Camera-type eye (tissue), 1 donor: ENCODE results near the gene TLCD1. TPM values are rescaled to one million over a fixed set of nuclear protein-coding genes. Genes with fewer than 3 reads are reported as not detected.

Experiments used
- total RNA-seq: library from RNA; depleted of rRNA; stranded (reverse); fragments of >200 nt; gene quantifications from one replicate; pipeline ENCODE4 v1.2.3, GENCODE V29; 2014

Gene TLCD1, protein sequence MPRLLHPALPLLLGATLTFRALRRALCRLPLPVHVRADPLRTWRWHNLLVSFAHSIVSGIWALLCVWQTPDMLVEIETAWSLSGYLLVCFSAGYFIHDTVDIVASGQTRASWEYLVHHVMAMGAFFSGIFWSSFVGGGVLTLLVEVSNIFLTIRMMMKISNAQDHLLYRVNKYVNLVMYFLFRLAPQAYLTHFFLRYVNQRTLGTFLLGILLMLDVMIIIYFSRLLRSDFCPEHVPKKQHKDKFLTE
- total RNA-seq = 1.1 TPM

GRCh38 chr17:28726226-28726626 lies at the start of gene TLCD1:
TSS of gene TLCD1 (minus strand) at chr17:28726233. CDS start at chr17:28726097, 136 bp downstream.

GRCh38 chr17:28743243-28744103 lies 17.4 kb upstream of the TLCD1 start, which contains the start of gene TRAF4:
TSS of gene TRAF4 (plus strand) at chr17:28744011. CDS start at chr17:28744113, 102 bp downstream.

DNA sequence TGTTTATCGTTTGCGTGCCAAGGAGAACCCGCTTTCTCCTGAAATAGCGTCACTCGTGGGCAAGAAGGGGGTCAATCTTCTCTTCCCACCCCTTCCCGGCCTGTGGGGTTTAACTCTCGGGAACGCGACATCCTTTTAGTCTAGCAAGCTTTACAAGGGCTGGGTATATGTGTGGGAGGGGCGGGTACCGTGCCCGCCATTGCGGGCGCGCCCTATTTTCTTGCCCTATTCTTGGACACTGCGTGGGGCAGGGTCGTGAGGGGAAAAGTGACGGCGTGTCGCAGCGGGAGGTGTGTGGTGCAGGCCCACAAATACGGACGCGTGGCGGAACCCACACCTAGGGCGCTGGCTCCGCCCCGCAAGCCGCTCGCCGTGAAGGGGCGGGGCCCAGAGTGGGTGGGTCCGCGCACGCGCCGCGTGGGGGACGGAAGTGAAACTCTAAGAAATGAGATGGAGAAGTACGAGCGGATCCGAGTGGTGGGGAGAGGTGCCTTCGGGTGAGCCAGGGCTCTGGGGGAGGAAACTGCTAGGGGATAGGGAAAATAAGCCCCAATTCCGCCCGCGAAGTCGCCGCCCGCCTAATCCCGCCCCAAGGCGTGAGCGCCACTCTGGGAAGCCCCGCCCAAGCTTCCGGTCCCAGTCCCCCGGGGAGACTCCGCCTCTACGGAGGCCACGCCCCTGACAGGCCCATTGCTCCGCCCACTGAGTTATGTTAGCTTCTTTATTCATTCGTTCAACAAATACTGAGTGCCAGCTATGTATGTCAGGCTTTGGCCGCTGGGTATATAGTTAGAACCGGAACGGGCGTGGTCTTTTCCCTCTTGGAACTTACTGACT lies 2.5 kb upstream of the TLCD1 start, which contains the start of gene NEK8:
Gene NEK8 (plus strand): TSS at position 425 of the 837 bp plus-strand sequence. CDS start 26 bp downstream, at position 451.

DNA sequence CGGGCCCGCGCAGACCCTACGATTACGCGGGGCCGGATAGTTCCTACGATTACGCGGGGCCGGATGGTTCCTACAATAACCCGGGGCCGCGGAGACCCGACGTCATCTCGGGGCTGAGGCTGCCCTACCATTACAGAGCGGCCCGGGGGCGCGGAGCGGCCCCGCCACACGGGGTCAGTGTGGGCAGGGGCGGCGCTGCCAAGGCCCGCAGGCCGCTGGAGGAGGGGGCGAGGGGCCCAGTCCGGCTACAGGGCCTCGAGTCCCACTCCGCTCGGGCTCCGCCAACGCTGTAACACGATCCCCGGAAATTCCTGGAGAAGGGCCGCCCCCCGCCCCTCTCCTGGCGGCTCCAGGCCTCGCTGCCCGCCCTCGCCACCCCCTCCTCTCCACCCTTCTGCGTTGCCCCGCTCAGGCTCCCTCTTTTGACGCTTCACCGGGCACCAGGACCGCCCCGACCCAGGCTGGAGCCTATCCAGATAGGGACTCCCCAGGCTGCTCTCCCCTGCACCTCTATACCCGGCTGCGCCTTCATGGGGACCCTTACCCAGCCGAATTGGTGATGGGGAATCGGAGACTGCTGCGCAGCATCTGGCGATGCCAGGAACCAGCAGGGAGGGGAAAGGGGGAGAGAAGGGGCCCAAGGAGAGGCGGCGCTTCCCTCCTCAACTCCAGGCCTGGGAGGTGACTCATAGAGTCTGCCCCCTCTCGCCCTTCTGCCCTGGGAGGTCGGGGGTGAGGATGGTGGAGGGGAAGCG lies 8.3 kb downstream of the TLCD1 start, which contains the start of gene RAB34:
Gene RAB34 (minus strand): TSS at position 291 of the 755 bp plus-strand sequence. CDS start 602 bp downstream, outside the sequence.

GRCh38 chr17:28711723-28712031 lies 14.4 kb downstream of the TLCD1 start, which contains the start of gene PROCA1:
TSS of gene PROCA1 (minus strand) at chr17:28711888. CDS start at chr17:28711660, 228 bp downstream.

Other genes with a start within 250 kb of the TLCD1 start
- not detected for gene FOXN1, start 219.9 kb downstream of the TLCD1 start, total RNA-seq
- gene UNC119, start 173.6 kb downstream of the TLCD1 start, total RNA-seq = 288 TPM
- gene PIGS, start 154.7 kb downstream of the TLCD1 start, total RNA-seq = 44.8 TPM
- 134 TPM for gene ALDOC, start 149.3 kb downstream of the TLCD1 start, total RNA-seq
- gene SPAG5, start 127.2 kb downstream of the TLCD1 start, total RNA-seq = 17.5 TPM
- gene RSKR, start 112.0 kb downstream of the TLCD1 start, total RNA-seq = 29.6 TPM
- 100 TPM for gene BLTP2, start 81.1 kb downstream of the TLCD1 start, total RNA-seq
- 55.7 TPM for gene SDF2, start 64.3 kb downstream of the TLCD1 start, total RNA-seq
- gene SUPT6H, start 64.0 kb downstream of the TLCD1 start, total RNA-seq = 80.0 TPM
- gene PROCA1, start 14.3 kb downstream of the TLCD1 start, total RNA-seq = 5.4 TPM
- gene RAB34, start 8.4 kb downstream of the TLCD1 start, total RNA-seq = 53.9 TPM
- 234 TPM for gene RPL23A, start 6.2 kb downstream of the TLCD1 start, total RNA-seq
- 3.1 TPM for gene NEK8, start 2.6 kb upstream of the TLCD1 start, total RNA-seq
- 28.9 TPM for gene TRAF4, start 17.8 kb upstream of the TLCD1 start, total RNA-seq
- 17.9 TPM for gene FAM222B, start 116.6 kb upstream of the TLCD1 start, total RNA-seq
- 32.9 TPM for gene ERAL1, start 128.8 kb upstream of the TLCD1 start, total RNA-seq
- 47.6 TPM for gene FLOT2, start 171.5 kb upstream of the TLCD1 start, total RNA-seq
- gene DHRS13, start 176.8 kb upstream of the TLCD1 start, total RNA-seq = 23.8 TPM
- gene PHF12, start 225.3 kb upstream of the TLCD1 start, total RNA-seq = 50.6 TPM